Cardiac muscle cell (in vitro differentiated cells and primary cell): ENCODE measurements around the gene RAD21L1. TPM values are rescaled to one million over a fixed set of nuclear protein-coding genes. Genes with fewer than 3 reads are reported as not detected.

Source experiments
- DNase-seq, 2 donors: peaks; one replicate each; pipeline versions ENCODE4 v3.0.0 to v3.0.0-alpha.2; 2010 to 2017; ENCODE audit warnings: low read depth in 1 of 2, low spot score in 1 of 2
- H3K27ac ChIP-seq: fragments of 200-600 bp; sonication (generic); 2 replicates; pipeline ENCODE4 v1.5.1; 2016
- H3K27me3 ChIP-seq: fragments of 200-600 bp; sonication (generic); 2 replicates; pipeline ENCODE4 v1.6.0; 2016; ENCODE audit warnings: control low read depth
- H3K36me3 ChIP-seq: fragments of 200-600 bp; sonication (generic); 2 replicates; pipeline ENCODE4 v1.5.1; 2016; ENCODE audit warnings: control low read depth
- H3K4me1 ChIP-seq: fragments of 200-600 bp; sonication (generic); 2 replicates; pipeline ENCODE4 v1.8.1; 2017; ENCODE audit warnings: low read depth, mild to moderate bottlenecking, mixed run types
- H3K4me3 ChIP-seq: fragments of 200-600 bp; sonication (generic); 2 replicates; pipeline ENCODE4 v1.5.1; 2016; ENCODE audit warnings: mild to moderate bottlenecking
- H3K9me3 ChIP-seq: fragments of 200-600 bp; sonication (generic); 2 replicates; pipeline ENCODE4 v1.5.1; 2017; ENCODE audit warnings: low read depth, mild to moderate bottlenecking, control low read depth
- polyA plus RNA-seq: library from polyadenylated mRNA; unstranded; fragments of >200 nt; fragmentation: Nextera tagmentation; extraction: Ambion mirVana; gene quantifications from 2 replicates; pipeline ENCODE4 v1.2.1, GENCODE V29; 2016
- total RNA-seq: library from RNA; depleted of rRNA; stranded (reverse); fragments of >200 nt; gene quantifications from 2 replicates; pipeline ENCODE4 v1.2.3, GENCODE V29; 2016
- TF ChIP-seq, protein P1 (sequence below): IDR thresholded peaks from 2 replicates; pipeline ENCODE4 v1.5.1; 2012; ENCODE audit warnings: low read depth, mild to moderate bottlenecking, low read length

The RAD21L1 gene
- total RNA-seq (0.28 and 0.33 TPM in 2 replicates), polyA plus RNA-seq (0.16 and 1.2 TPM in 2 replicates)

DNA sequence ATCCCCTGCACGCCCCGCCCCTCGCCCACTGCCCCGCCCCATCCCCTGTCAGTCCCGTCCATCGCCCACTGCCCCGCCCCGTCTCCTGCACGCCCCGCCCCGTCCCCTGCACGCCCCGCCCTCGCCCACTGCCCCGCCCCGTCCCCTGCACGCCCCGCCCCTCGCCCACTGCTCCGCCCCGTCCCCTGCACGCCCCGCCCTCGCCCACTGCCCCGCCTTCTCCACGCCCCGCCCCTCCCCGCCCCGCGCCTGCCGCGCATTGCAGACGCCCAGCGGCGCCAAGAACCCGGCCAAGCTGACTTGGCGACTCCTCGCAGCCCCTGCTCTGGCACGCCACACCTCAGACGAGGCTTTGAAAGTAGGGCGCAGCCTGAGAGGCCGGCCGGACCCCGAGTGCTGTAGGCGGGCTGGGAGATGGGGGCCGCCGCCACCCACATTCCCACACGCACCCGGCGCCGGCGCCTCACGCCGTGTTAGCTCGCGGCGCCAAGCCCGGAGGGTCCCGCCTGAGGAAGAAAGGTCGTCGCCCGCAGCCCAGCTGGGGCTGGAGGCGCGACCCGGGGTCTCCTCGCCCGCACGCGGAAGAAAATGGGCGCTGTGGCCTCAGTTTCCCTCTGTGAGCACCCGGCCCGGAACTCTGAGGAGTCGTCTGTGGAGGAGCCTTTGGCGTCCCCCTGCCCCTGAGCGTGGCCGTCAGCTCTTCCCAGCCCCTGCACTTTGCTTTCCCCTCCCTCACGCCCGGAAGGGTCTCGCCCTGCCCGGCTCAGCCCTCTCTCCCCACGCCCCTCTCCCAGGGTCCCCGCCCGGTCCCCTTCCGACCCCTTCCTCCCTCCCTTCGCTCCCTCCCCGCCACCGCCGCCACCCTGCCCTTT lies at the start of gene RAD21L1:
TSS of gene RAD21L1 (plus strand) at position 262 of the 872 bp plus-strand sequence. CDS start 2,410 bp downstream, outside the sequence.
- peak; percentile 84 to 88 for DNase-seq
- peaks cover 44% of the 10 kb centered on the region for H3K27me3 ChIP-seq

DNA sequence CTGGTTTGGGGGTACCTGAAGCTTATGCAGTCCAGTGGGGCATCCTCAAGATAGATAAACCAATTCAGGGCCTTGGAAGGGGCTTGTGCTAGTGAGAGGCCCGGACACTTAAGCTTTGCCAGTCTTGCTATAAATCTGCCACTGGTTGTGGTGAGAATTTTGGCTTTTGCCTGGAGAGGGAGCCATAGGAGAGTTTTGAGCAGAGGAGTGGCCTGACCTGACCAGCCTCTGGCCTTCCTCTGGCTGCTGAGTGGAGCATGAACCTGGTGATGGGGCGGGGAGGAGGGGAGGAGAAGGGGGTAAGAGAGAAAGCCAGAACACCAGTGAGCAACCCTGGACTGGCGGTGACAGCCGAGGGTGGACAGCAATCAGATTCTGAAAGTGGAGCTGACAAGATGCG lies 48.2 kb upstream of the RAD21L1 start:
- TF ChIP-seq, protein P1, sequence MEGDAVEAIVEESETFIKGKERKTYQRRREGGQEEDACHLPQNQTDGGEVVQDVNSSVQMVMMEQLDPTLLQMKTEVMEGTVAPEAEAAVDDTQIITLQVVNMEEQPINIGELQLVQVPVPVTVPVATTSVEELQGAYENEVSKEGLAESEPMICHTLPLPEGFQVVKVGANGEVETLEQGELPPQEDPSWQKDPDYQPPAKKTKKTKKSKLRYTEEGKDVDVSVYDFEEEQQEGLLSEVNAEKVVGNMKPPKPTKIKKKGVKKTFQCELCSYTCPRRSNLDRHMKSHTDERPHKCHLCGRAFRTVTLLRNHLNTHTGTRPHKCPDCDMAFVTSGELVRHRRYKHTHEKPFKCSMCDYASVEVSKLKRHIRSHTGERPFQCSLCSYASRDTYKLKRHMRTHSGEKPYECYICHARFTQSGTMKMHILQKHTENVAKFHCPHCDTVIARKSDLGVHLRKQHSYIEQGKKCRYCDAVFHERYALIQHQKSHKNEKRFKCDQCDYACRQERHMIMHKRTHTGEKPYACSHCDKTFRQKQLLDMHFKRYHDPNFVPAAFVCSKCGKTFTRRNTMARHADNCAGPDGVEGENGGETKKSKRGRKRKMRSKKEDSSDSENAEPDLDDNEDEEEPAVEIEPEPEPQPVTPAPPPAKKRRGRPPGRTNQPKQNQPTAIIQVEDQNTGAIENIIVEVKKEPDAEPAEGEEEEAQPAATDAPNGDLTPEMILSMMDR, result no peak
- Histone ChIP-seq H3K4me3 (no peak overlapping the region), H3K36me3 (no peaks in the 10 kb centered on the region), H3K4me1 (no peaks in the 10 kb centered on the region), H3K27me3 (no peaks in the 10 kb centered on the region), H3K9me3 (no peaks in the 10 kb centered on the region), H3K27ac (no peak overlapping the region)
- DNase-seq, result peak; percentile 19 to 22

More for the DNA sequence above, at the start of gene RAD21L1:
- no peaks in the 10 kb centered on the region for H3K36me3 ChIP-seq
- H3K27ac ChIP-seq, result no peak within 1 kb of the TSS
- no peaks in the 10 kb centered on the region for H3K9me3 ChIP-seq
- TF ChIP-seq, protein P1, result no peak
- no peaks in the 10 kb centered on the region for H3K4me1 ChIP-seq
- H3K4me3 ChIP-seq, result peak within 1 kb of the TSS; percentile 63

DNA sequence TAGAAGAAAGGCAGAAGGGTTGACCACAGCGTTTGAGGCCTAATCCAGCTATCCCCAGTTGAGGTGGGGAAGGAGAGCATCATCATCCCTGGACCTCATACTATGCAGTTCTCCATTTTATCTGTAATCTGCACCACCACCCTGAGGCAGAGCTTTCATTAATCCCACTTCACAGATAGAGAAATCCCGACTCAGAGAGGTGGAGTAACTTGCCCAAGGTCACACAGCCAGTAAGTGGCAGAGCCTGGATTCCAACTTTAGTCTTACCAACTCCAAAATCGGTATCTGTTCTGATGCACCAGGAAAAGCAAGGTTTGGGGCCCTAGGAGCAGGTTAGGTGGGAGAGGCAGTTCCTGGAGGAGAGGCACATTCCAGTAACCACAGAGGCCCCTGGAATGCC lies 47.7 kb upstream of the RAD21L1 start:
- H3K27me3 ChIP-seq, result no peaks in the 10 kb centered on the region
- TF ChIP-seq, protein P1, result no peak

DNA sequence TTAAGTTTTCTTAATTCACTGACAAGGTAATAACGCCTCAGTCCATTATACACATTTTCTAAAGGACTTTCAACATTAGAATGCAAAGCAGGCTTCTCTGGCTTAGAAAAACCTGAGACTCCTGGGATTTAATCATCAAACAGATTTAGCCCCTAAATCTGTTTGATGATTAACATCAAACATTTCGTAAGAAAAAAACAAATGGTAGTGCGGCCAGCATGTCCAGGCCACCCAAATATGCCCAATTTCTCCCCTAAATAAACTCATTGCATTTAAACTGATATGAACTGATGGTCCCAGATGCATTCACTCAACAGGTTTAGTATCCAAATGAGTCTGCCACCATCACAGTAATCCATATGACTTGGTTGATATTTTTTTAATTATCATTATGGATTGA lies 47.2 kb upstream of the RAD21L1 start:
- no peak overlapping the region for H3K27ac ChIP-seq
- no peak for DNase-seq
- H3K4me3 ChIP-seq, result no peak overlapping the region
- H3K36me3 ChIP-seq, result no peaks in the 10 kb centered on the region
- no peaks in the 10 kb centered on the region for H3K9me3 ChIP-seq
- TF ChIP-seq, protein P1, result no peak
- H3K4me1 ChIP-seq, result no peaks in the 10 kb centered on the region
- peaks cover 4% of the 10 kb centered on the region for H3K27me3 ChIP-seq

More for the DNA sequence above, 47.7 kb upstream of the RAD21L1 start:
- Histone ChIP-seq H3K9me3 (no peaks in the 10 kb centered on the region), H3K27ac (no peak overlapping the region), H3K4me3 (no peak overlapping the region), H3K4me1 (no peaks in the 10 kb centered on the region), H3K36me3 (no peaks in the 10 kb centered on the region)
- DNase-seq, result no peak

DNA sequence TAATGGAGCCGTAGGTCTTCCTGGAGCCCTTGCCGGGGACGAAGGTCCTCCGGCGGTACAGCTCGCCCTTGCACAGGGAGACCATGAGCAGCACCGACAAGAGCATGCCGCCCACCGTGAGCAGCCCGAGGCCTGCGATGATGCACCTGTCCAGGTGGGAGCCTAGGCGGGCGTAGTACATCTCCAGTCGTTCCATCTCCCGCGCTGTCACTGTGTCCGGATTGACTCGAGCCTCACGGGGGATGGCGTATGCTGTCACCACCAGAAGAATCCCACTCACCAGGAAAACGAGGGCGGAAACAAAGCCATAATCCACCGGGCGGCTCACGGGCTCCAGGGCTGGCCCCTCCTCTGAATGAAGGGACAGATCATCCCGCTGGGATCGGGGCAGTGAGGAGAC lies 44.9 kb upstream of the RAD21L1 start:
- Histone ChIP-seq H3K27me3 (peaks cover 17% of the 10 kb centered on the region), H3K9me3 (no peaks in the 10 kb centered on the region), H3K27ac (no peak overlapping the region), H3K4me1 (no peaks in the 10 kb centered on the region), H3K4me3 (no peak overlapping the region), H3K36me3 (no peaks in the 10 kb centered on the region)
- TF ChIP-seq, protein P1, result no peak
- no peak for DNase-seq
